GM12872 (cell line): ENCODE measurements around the gene ADGRL3.

Experiments used
- CTCF ChIP-seq: IDR thresholded peaks from 3 replicates; pipeline ENCODE4 v1.5.1; 2011; ENCODE audit warnings: low read depth, mild to moderate bottlenecking, low read length, moderate library complexity; ENCODE audit not compliant: insufficient read depth

The ADGRL3 gene

GRCh38 chr4:61638591-61638990, 438.5 kb downstream of the ADGRL3 start:
- no peak for TF ChIP-seq CTCF

- TF ChIP-seq CTCF = no peak
Measured at GRCh38 chr4:61648264-61648663, 448.1 kb downstream of the ADGRL3 start.

- no peak for TF ChIP-seq CTCF
Measured at GRCh38 chr4:61657016-61657415, 456.9 kb downstream of the ADGRL3 start.

- TF ChIP-seq CTCF = no peak
Measured at GRCh38 chr4:61661960-61662359, 461.8 kb downstream of the ADGRL3 start.

GRCh38 chr4:61662362-61662761, 462.2 kb downstream of the ADGRL3 start:
- TF ChIP-seq CTCF = no peak

- no peak for TF ChIP-seq CTCF
Measured at GRCh38 chr4:61663310-61663709, 463.2 kb downstream of the ADGRL3 start.

GRCh38 chr4:61665649-61666048, 465.5 kb downstream of the ADGRL3 start:
- TF ChIP-seq CTCF = no peak

- no peak for TF ChIP-seq CTCF
Measured at GRCh38 chr4:61666244-61666643, 466.1 kb downstream of the ADGRL3 start.
